HEK293 (cell line): ENCODE results near the gene RBM10.

Source experiments
- GFI1B ChIP-seq: fragments of 450-650 bp; formaldehyde crosslinking; IDR thresholded peaks from 2 replicates; pipeline ENCODE4 v1.5.1; 2016; ENCODE audit warnings: missing biosample characterization, missing genetic modification characterization
- KLF10 ChIP-seq: fragments of 450-650 bp; IDR thresholded peaks from 2 replicates; pipeline ENCODE4 v1.5.1; 2018; ENCODE audit warnings: missing biosample characterization, mild to moderate bottlenecking, missing genetic modification characterization
- MEIS1 ChIP-seq: sonication (generic); formaldehyde crosslinking; IDR thresholded peaks from 2 replicates; pipeline ENCODE4 v1.8.1; 2022; ENCODE audit warnings: missing genetic modification reagents, mild to moderate bottlenecking, borderline replicate concordance
- MZF1 ChIP-seq: fragments of 450-650 bp; formaldehyde crosslinking; IDR thresholded peaks from 2 replicates; pipeline ENCODE4 v1.5.1; 2017; ENCODE audit warnings: missing biosample characterization, missing genetic modification characterization, borderline replicate concordance
- OSR2 ChIP-seq: fragments of 450-650 bp; formaldehyde crosslinking; IDR thresholded peaks from 2 replicates; pipeline ENCODE4 v1.5.1; 2016; ENCODE audit warnings: missing biosample characterization, missing genetic modification characterization
- OVOL3 ChIP-seq: fragments of 450-650 bp; formaldehyde crosslinking; IDR thresholded peaks from 2 replicates; pipeline ENCODE4 v1.5.1; 2016; ENCODE audit warnings: missing biosample characterization, missing genetic modification characterization
- RBAK ChIP-seq: fragments of 450-650 bp; formaldehyde crosslinking; IDR thresholded peaks from 2 replicates; pipeline ENCODE4 v1.5.1; 2016; ENCODE audit warnings: missing biosample characterization, missing genetic modification characterization
- REPIN1 ChIP-seq: fragments of 450-650 bp; formaldehyde crosslinking; IDR thresholded peaks from 2 replicates; pipeline ENCODE4 v1.5.1; 2017; ENCODE audit warnings: missing biosample characterization, missing genetic modification characterization, low read depth
- SCRT2 ChIP-seq: fragments of 450-650 bp; formaldehyde crosslinking; IDR thresholded peaks from 2 replicates; pipeline ENCODE4 v1.5.1; 2016; ENCODE audit warnings: missing biosample characterization, missing genetic modification characterization
- SETDB1 ChIP-seq: IDR thresholded peaks from one replicate; pipeline ENCODE4 v1.6.1; 2017; ENCODE audit warnings: mild to moderate bottlenecking, low read length, moderate library complexity, mixed read lengths; ENCODE audit not compliant: insufficient read length
- SP3 ChIP-seq: fragments of 450-650 bp; formaldehyde crosslinking; IDR thresholded peaks from 2 replicates; pipeline ENCODE4 v1.5.1; 2016; ENCODE audit warnings: missing biosample characterization, missing genetic modification characterization
- SP7 ChIP-seq: fragments of 450-650 bp; formaldehyde crosslinking; IDR thresholded peaks from 2 replicates; pipeline ENCODE4 v1.5.1; 2016; ENCODE audit warnings: missing biosample characterization, missing genetic modification characterization
- YY1 ChIP-seq: fragments of 450-650 bp; formaldehyde crosslinking; IDR thresholded peaks from 2 replicates; pipeline ENCODE4 v1.5.1; 2018; ENCODE audit warnings: missing biosample characterization, missing genetic modification characterization
- YY2 ChIP-seq: fragments of 450-650 bp; formaldehyde crosslinking; IDR thresholded peaks from 2 replicates; pipeline ENCODE4 v1.5.1; 2016; ENCODE audit warnings: missing biosample characterization, missing genetic modification characterization
- ZBTB20 ChIP-seq: fragments of 450-650 bp; formaldehyde crosslinking; IDR thresholded peaks from 2 replicates; pipeline ENCODE4 v1.5.1; 2016; ENCODE audit warnings: missing biosample characterization, missing genetic modification characterization
- ZBTB8A ChIP-seq: fragments of 450-650 bp; formaldehyde crosslinking; IDR thresholded peaks from 2 replicates; pipeline ENCODE4 v1.5.1; 2016; ENCODE audit warnings: missing biosample characterization, missing genetic modification characterization
- ZFP37 ChIP-seq: fragments of 450-650 bp; formaldehyde crosslinking; IDR thresholded peaks from 2 replicates; pipeline ENCODE4 v1.5.1; 2016; ENCODE audit warnings: missing biosample characterization, missing genetic modification characterization
- ZNF157 ChIP-seq: fragments of 450-650 bp; formaldehyde crosslinking; IDR thresholded peaks from 2 replicates; pipeline ENCODE4 v1.5.1; 2016; ENCODE audit warnings: missing biosample characterization, missing genetic modification characterization
- ZNF221 ChIP-seq: fragments of 450-650 bp; formaldehyde crosslinking; IDR thresholded peaks from 2 replicates; pipeline ENCODE4 v1.5.1; 2017; ENCODE audit warnings: missing biosample characterization, missing genetic modification characterization, borderline replicate concordance
- ZNF274 ChIP-seq, 2 experiments: fragments of 200-500 bp in 1 of 2; fragments of 450-650 bp in 1 of 2; sonication (Bioruptor generic) in 1 of 2; formaldehyde crosslinking in 1 of 2; IDR thresholded peaks; 2 replicates each; pipeline versions ENCODE4 v1.5.1 to v1.6.1; 2014 to 2016; ENCODE audit warnings: borderline replicate concordance in 1 of 2, inconsistent platforms in 1 of 2, low read length in 1 of 2, missing biosample characterization in 1 of 2, missing genetic modification characterization in 1 of 2
- ZNF302 ChIP-seq: fragments of 450-650 bp; formaldehyde crosslinking; IDR thresholded peaks from 2 replicates; pipeline ENCODE4 v1.5.1; 2016; ENCODE audit warnings: missing biosample characterization, missing genetic modification characterization, low read depth
- ZNF324 ChIP-seq: fragments of 450-650 bp; formaldehyde crosslinking; IDR thresholded peaks from 2 replicates; pipeline ENCODE4 v1.5.1; 2016; ENCODE audit warnings: missing biosample characterization, missing genetic modification characterization
- ZNF366 ChIP-seq: fragments of 450-650 bp; formaldehyde crosslinking; conservative IDR thresholded peaks from 2 replicates; pipeline ENCODE4 v1.5.1; 2016; ENCODE audit warnings: missing biosample characterization, missing genetic modification characterization
- ZNF423 ChIP-seq: fragments of 450-650 bp; formaldehyde crosslinking; IDR thresholded peaks from 2 replicates; pipeline ENCODE4 v1.5.1; 2016; ENCODE audit warnings: missing biosample characterization, missing genetic modification characterization
- ZNF501 ChIP-seq: fragments of 450-650 bp; formaldehyde crosslinking; IDR thresholded peaks from 2 replicates; pipeline ENCODE4 v1.5.1; 2016; ENCODE audit warnings: missing biosample characterization, missing genetic modification characterization
- ZNF521 ChIP-seq: fragments of 450-650 bp; formaldehyde crosslinking; IDR thresholded peaks from 2 replicates; pipeline ENCODE4 v1.5.1; 2017; ENCODE audit warnings: missing biosample characterization, mild to moderate bottlenecking, missing genetic modification characterization
- ZNF560 ChIP-seq: fragments of 450-650 bp; formaldehyde crosslinking; IDR thresholded peaks from 2 replicates; pipeline ENCODE4 v1.5.1; 2017; ENCODE audit warnings: missing biosample characterization, missing genetic modification characterization, borderline replicate concordance
- ZNF596 ChIP-seq: fragments of 450-650 bp; IDR thresholded peaks from 2 replicates; pipeline ENCODE4 v1.5.0; 2018; ENCODE audit warnings: missing biosample characterization, mild to moderate bottlenecking, missing genetic modification characterization, moderate library complexity
- ZNF624 ChIP-seq: fragments of 450-650 bp; formaldehyde crosslinking; IDR thresholded peaks from 2 replicates; pipeline ENCODE4 v1.5.1; 2017; ENCODE audit warnings: missing biosample characterization, missing genetic modification characterization
- ZNF701 ChIP-seq: fragments of 450-650 bp; formaldehyde crosslinking; IDR thresholded peaks from 2 replicates; pipeline ENCODE4 v1.5.1; 2016; ENCODE audit warnings: missing biosample characterization, missing genetic modification characterization
- ZNF747 ChIP-seq: fragments of 450-650 bp; formaldehyde crosslinking; IDR thresholded peaks from 2 replicates; pipeline ENCODE4 v1.5.1; 2016; ENCODE audit warnings: missing biosample characterization, missing genetic modification characterization
- ZNF776 ChIP-seq: fragments of 450-650 bp; formaldehyde crosslinking; IDR thresholded peaks from 2 replicates; pipeline ENCODE4 v1.5.0; 2017; ENCODE audit warnings: missing biosample characterization, missing genetic modification characterization, borderline replicate concordance
- ZNF777 ChIP-seq: fragments of 450-650 bp; formaldehyde crosslinking; IDR thresholded peaks from 2 replicates; pipeline ENCODE4 v1.5.1; 2017; ENCODE audit warnings: missing biosample characterization, missing genetic modification characterization, borderline replicate concordance
- ZNF843 ChIP-seq: fragments of 450-650 bp; formaldehyde crosslinking; IDR thresholded peaks from 2 replicates; pipeline ENCODE4 v1.5.1; 2016; ENCODE audit warnings: missing biosample characterization, missing genetic modification characterization
- TF ChIP-seq, protein P1 (sequence below): fragments of 450-650 bp; formaldehyde crosslinking; conservative IDR thresholded peaks from 2 replicates; pipeline ENCODE4 v1.5.1; 2016; ENCODE audit warnings: low read depth, missing biosample characterization, missing genetic modification characterization
- TF ChIP-seq, protein P2 (sequence below): fragments of 450-650 bp; formaldehyde crosslinking; IDR thresholded peaks from 2 replicates; pipeline ENCODE4; 2016; ENCODE audit warnings: missing biosample characterization, missing genetic modification characterization
- TF ChIP-seq, protein P3 (sequence below): fragments of 450-650 bp; formaldehyde crosslinking; IDR thresholded peaks from 2 replicates; pipeline ENCODE4 v1.5.1; 2017; ENCODE audit warnings: missing biosample characterization, missing genetic modification characterization

Gene RBM10

DNA sequence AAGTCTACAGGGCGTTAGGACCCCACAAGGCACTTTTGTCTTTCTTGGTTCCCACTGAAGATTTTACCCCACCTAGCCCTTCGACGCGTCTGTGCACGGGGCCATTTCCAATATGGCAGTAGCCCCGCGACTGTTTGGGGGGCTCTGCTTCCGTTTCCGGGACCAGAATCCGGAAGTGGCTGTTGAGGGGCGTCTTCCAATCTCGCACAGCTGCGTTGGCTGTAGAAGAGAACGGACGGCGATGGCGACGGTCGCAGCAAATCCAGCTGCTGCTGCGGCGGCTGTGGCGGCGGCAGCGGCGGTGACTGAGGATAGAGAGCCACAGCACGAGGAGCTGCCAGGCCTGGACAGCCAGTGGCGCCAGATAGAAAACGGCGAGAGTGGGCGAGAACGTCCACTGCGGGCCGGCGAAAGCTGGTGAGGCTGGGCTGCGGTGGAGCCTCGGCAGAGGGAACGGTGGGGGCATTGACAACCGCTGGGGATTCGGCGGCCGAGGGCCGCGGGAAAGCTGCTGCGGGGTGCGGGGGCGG lies 87.8 kb downstream of the RBM10 start, which contains the start of gene USP11 (continued):
- TF ChIP-seq, protein P1, sequence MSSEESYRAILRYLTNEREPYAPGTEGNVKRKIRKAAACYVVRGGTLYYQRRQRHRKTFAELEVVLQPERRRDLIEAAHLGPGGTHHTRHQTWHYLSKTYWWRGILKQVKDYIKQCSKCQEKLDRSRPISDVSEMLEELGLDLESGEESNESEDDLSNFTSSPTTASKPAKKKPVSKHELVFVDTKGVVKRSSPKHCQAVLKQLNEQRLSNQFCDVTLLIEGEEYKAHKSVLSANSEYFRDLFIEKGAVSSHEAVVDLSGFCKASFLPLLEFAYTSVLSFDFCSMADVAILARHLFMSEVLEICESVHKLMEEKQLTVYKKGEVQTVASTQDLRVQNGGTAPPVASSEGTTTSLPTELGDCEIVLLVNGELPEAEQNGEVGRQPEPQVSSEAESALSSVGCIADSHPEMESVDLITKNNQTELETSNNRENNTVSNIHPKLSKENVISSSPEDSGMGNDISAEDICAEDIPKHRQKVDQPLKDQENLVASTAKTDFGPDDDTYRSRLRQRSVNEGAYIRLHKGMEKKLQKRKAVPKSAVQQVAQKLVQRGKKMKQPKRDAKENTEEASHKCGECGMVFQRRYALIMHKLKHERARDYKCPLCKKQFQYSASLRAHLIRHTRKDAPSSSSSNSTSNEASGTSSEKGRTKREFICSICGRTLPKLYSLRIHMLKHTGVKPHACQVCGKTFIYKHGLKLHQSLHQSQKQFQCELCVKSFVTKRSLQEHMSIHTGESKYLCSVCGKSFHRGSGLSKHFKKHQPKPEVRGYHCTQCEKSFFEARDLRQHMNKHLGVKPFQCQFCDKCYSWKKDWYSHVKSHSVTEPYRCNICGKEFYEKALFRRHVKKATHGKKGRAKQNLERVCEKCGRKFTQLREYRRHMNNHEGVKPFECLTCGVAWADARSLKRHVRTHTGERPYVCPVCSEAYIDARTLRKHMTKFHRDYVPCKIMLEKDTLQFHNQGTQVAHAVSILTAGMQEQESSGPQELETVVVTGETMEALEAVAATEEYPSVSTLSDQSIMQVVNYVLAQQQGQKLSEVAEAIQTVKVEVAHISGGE = peak; percentile 84
- TF ChIP-seq ZNF521 (tag by site-specific recombination) (no peak), MEIS1 (no peak), OSR2 (no peak; the same call in 1 of the 2 replicates), ZNF843 (tag by site-specific recombination) (peak; percentile 13; the same call in 1 of the 2 replicates), ZBTB20 (tag by site-specific recombination) (no peak; the same call in 1 of the 2 replicates), REPIN1 (tag by site-specific recombination) (no peak), ZNF560 (tag by site-specific recombination) (no peak), ZNF501 (tag by site-specific recombination) (peak; percentile 83; the same call in 1 of the 2 replicates), RBAK (tag by site-specific recombination) (no peak), SP3 (tag by site-specific recombination) (no peak), ZNF624 (tag by site-specific recombination) (no peak), ZBTB8A (tag by site-specific recombination) (peak; percentile 53), ZNF157 (tag by site-specific recombination) (no peak), ZNF596 (no peak), ZNF366 (no peak), ZNF747 (tag by site-specific recombination) (no peak), ZNF423 (tag by site-specific recombination) (no peak), GFI1B (tag by site-specific recombination) (no peak), ZNF302 (tag by site-specific recombination) (no peak), SP7 (tag by site-specific recombination) (peak; percentile 75), OVOL3 (no peak), KLF10 (tag by site-specific recombination) (no peak; the same call in none of the 2 replicates), ZFP37 (no peak), YY2 (tag by site-specific recombination) (peak; percentile 87), MZF1 (tag by site-specific recombination) (peak; percentile 71), ZNF221 (tag by site-specific recombination) (no peak), SETDB1 (no peak), ZNF776 (tag by site-specific recombination) (no peak), YY1 (peak; percentile 90), ZNF324 (tag by site-specific recombination) (peak; percentile 74), ZNF777 (tag by site-specific recombination) (peak; percentile 78; the same call in 1 of the 2 replicates), ZNF701 (tag by site-specific recombination) (no peak; the same call in 1 of the 2 replicates), ZNF274 (IDR thresholded peaks at IDR 0.05; ENCODE audit: low read length) (no peak), ZNF274 (tag by site-specific recombination; IDR thresholded peaks at IDR 0.05; ENCODE audit: borderline replicate concordance) (no peak), SCRT2 (tag by site-specific recombination) (no peak)
- TF ChIP-seq, protein P2, sequence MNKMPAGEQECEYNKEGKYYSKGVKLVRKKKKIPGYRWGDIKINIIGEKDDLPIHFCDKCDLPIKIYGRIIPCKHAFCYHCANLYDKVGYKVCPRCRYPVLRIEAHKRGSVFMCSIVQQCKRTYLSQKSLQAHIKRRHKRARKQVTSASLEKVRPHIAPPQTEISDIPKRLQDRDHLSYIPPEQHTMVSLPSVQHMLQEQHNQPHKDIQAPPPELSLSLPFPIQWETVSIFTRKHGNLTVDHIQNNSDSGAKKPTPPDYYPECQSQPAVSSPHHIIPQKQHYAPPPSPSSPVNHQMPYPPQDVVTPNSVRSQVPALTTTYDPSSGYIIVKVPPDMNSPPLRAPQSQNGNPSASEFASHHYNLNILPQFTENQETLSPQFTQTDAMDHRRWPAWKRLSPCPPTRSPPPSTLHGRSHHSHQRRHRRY (tag by site-specific recombination) = no peak
- TF ChIP-seq, protein P3, sequence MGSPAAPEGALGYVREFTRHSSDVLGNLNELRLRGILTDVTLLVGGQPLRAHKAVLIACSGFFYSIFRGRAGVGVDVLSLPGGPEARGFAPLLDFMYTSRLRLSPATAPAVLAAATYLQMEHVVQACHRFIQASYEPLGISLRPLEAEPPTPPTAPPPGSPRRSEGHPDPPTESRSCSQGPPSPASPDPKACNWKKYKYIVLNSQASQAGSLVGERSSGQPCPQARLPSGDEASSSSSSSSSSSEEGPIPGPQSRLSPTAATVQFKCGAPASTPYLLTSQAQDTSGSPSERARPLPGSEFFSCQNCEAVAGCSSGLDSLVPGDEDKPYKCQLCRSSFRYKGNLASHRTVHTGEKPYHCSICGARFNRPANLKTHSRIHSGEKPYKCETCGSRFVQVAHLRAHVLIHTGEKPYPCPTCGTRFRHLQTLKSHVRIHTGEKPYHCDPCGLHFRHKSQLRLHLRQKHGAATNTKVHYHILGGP = no peak
